Neural progenitor cell (in vitro differentiated cells): Measurements from ENCODE around the gene OR52E1.

ENCODE experiments used
- EZH2 ChIP-seq: fragments of 200-600 bp; sonication (generic); IDR thresholded peaks from 2 replicates; pipeline ENCODE4 v1.6.1; 2017; ENCODE audit warnings: antibody characterized with exemption, mild to moderate bottlenecking, moderate library complexity
- EZH2phosphoT487 ChIP-seq: fragments of 200-600 bp; sonication (generic); IDR thresholded peaks from 2 replicates; pipeline ENCODE4 v1.6.1; 2017; ENCODE audit warnings: antibody characterized with exemption
- TF ChIP-seq, protein P1 (sequence below): fragments of 200-600 bp; sonication (generic); IDR thresholded peaks from 2 replicates; pipeline ENCODE4 v1.5.1; 2017; ENCODE audit warnings: antibody characterized with exemption, mild to moderate bottlenecking

DNA sequence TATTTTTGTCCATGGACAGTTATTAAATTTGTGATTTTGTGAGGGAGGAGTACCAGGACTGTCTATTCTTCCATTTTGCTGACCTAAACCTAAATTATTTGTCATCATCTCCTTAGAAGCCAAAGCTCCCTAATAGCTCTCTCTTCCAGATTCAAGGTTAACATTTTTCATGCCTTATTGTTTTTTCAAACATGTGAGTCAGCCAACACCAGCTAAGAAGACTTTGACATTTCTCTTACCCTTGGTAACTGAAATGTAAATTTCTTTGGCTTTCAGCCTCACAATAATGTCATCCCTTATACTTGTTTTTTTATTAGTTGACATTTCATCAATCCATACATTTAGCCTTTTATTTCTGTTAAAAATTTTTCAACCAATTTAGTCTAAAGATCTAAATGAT, 19.2 kb downstream of the OR52E1 start:
- TF ChIP-seq, protein P1, sequence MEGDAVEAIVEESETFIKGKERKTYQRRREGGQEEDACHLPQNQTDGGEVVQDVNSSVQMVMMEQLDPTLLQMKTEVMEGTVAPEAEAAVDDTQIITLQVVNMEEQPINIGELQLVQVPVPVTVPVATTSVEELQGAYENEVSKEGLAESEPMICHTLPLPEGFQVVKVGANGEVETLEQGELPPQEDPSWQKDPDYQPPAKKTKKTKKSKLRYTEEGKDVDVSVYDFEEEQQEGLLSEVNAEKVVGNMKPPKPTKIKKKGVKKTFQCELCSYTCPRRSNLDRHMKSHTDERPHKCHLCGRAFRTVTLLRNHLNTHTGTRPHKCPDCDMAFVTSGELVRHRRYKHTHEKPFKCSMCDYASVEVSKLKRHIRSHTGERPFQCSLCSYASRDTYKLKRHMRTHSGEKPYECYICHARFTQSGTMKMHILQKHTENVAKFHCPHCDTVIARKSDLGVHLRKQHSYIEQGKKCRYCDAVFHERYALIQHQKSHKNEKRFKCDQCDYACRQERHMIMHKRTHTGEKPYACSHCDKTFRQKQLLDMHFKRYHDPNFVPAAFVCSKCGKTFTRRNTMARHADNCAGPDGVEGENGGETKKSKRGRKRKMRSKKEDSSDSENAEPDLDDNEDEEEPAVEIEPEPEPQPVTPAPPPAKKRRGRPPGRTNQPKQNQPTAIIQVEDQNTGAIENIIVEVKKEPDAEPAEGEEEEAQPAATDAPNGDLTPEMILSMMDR = no peak
- TF ChIP-seq EZH2phosphoT487 (no peak), EZH2 (no peak)
